SK-N-SH treated with all-trans-retinoic acid at 6 μM for 48 hours (cell line): Measurements from ENCODE around the gene RNF19B.

Experiments used
- ESRRG ChIP-seq: fragments of 250-450 bp; sonication (Bioruptor Pico); IDR thresholded peaks from 2 replicates; pipeline ENCODE4 v1.6.1; 2021; ENCODE audit warnings: mild to moderate bottlenecking
- ISL1 ChIP-seq: fragments of 250-450 bp; sonication (Bioruptor Pico); IDR thresholded peaks from 2 replicates; pipeline ENCODE4 v2.1.2; 2022; ENCODE audit warnings: mild to moderate bottlenecking, moderate library complexity
- OSR1 ChIP-seq: fragments of 250-450 bp; sonication (Bioruptor Pico); IDR thresholded peaks from 2 replicates; pipeline ENCODE4 v1.8.0; 2022; ENCODE audit warnings: moderate library complexity, mild to moderate bottlenecking, inconsistent platforms
- SNAI2 ChIP-seq: fragments of 250-450 bp; sonication (Bioruptor Pico); IDR thresholded peaks from 2 replicates; pipeline ENCODE4 v1.5.0; 2020; ENCODE audit warnings: mild to moderate bottlenecking, moderate library complexity
- ZC3H10 ChIP-seq: fragments of 250-450 bp; sonication (Bioruptor Pico); IDR thresholded peaks from 2 replicates; pipeline ENCODE4 v1.5.1; 2021; ENCODE audit warnings: mild to moderate bottlenecking, moderate library complexity
- ZNF565 ChIP-seq: fragments of 450-650 bp; formaldehyde crosslinking; conservative IDR thresholded peaks from 2 replicates; pipeline ENCODE4 v1.5.0; 2020; ENCODE audit warnings: low read depth, mild to moderate bottlenecking, moderate library complexity
- TF ChIP-seq, protein P1 (sequence below): fragments of 250-450 bp; sonication (Bioruptor Pico); IDR thresholded peaks from 2 replicates; pipeline ENCODE4 v1.5.0; 2020; ENCODE audit warnings: mild to moderate bottlenecking, moderate library complexity
- TF ChIP-seq, protein P2 (sequence below): fragments of 250-450 bp; sonication (Bioruptor Pico); IDR thresholded peaks from 2 replicates; pipeline ENCODE4 v1.8.0; 2020; ENCODE audit warnings: mild to moderate bottlenecking, moderate library complexity, borderline replicate concordance

DNA sequence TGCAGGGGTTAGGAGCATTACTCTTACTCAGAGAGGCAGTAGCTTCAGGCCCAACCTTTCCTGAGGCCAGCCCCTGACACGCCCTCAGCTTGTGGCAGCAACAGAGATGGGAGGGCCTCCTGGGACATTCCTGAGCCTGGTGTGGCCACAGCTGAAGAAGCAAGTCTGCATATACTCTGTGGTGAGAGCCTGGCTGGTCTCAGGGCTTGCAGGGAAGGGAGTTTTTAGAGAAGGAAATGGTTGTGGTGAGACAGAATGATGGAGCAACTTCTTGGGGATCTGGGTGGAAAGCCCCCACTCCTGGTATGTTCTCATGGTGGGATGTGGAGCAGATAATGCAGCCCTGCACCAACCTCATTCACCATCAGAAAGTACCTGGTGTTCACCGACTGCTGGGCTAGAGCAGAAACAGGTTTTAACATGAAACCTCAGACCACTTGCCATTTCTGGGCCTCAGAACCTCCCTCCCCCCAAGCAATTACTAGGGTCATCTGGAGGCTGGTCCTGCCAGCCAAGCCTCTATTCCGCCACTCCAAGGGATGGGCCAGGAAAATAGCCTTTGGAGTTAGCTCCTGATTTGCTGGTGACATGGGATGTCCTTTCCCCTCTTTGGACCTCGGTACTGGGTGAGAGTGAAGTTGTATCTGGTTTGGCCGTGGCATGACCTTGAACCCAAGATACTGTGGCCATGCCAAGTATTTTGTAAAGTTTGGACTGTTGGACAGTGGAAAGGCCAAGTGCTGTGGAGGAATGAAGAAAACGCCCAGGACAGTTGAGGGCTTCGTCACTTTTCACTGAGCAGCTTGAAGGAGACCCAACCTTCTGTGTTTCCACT is 28.1 kb upstream of the RNF19B start:
- TF ChIP-seq ESRRG (CRISPR knock-in tag), result no peak
- no peak for TF ChIP-seq OSR1 (CRISPR knock-in tag)
- no peak for TF ChIP-seq SNAI2 (CRISPR knock-in tag)
- TF ChIP-seq, protein P1, sequence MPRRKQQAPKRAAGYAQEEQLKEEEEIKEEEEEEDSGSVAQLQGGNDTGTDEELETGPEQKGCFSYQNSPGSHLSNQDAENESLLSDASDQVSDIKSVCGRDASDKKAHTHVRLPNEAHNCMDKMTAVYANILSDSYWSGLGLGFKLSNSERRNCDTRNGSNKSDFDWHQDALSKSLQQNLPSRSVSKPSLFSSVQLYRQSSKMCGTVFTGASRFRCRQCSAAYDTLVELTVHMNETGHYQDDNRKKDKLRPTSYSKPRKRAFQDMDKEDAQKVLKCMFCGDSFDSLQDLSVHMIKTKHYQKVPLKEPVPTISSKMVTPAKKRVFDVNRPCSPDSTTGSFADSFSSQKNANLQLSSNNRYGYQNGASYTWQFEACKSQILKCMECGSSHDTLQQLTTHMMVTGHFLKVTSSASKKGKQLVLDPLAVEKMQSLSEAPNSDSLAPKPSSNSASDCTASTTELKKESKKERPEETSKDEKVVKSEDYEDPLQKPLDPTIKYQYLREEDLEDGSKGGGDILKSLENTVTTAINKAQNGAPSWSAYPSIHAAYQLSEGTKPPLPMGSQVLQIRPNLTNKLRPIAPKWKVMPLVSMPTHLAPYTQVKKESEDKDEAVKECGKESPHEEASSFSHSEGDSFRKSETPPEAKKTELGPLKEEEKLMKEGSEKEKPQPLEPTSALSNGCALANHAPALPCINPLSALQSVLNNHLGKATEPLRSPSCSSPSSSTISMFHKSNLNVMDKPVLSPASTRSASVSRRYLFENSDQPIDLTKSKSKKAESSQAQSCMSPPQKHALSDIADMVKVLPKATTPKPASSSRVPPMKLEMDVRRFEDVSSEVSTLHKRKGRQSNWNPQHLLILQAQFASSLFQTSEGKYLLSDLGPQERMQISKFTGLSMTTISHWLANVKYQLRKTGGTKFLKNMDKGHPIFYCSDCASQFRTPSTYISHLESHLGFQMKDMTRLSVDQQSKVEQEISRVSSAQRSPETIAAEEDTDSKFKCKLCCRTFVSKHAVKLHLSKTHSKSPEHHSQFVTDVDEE (CRISPR knock-in tag), result no peak
- TF ChIP-seq ZNF565 (CRISPR knock-in tag), result no peak
- TF ChIP-seq ZC3H10 (CRISPR knock-in tag), result no peak
- TF ChIP-seq, protein P2, sequence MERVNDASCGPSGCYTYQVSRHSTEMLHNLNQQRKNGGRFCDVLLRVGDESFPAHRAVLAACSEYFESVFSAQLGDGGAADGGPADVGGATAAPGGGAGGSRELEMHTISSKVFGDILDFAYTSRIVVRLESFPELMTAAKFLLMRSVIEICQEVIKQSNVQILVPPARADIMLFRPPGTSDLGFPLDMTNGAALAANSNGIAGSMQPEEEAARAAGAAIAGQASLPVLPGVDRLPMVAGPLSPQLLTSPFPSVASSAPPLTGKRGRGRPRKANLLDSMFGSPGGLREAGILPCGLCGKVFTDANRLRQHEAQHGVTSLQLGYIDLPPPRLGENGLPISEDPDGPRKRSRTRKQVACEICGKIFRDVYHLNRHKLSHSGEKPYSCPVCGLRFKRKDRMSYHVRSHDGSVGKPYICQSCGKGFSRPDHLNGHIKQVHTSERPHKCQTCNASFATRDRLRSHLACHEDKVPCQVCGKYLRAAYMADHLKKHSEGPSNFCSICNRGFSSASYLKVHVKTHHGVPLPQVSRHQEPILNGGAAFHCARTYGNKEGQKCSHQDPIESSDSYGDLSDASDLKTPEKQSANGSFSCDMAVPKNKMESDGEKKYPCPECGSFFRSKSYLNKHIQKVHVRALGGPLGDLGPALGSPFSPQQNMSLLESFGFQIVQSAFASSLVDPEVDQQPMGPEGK (CRISPR knock-in tag), result no peak
- TF ChIP-seq ISL1 (CRISPR knock-in tag), result no peak
